T-helper 1 cell treated with Interleukin-12 subunit alpha and Interleukin-12 subunit beta and Interleukin-4 antibody, amounts not matched to agents 30 ng/mL and 1 ng/mL, for 36 hours (primary cell): ENCODE measurements around the gene SNTG2. TPM values are rescaled to one million over a fixed set of nuclear protein-coding genes. Genes with fewer than 3 reads are reported as not detected.

Experiments used
- intact Hi-C: fragments of 100-400 bp; cut with micrococcal nuclease; formaldehyde crosslinking; loops from one replicate; pipeline ENCODE4 v1.15.1; 2024
- total RNA-seq: library from RNA; stranded (reverse); gene quantifications from 2 replicates; pipeline ENCODE4 v1.2.3, GENCODE V29; 2022

SNTG2 gene
- total RNA-seq, 1 donor from 2014 or later, result not detected

DNA sequence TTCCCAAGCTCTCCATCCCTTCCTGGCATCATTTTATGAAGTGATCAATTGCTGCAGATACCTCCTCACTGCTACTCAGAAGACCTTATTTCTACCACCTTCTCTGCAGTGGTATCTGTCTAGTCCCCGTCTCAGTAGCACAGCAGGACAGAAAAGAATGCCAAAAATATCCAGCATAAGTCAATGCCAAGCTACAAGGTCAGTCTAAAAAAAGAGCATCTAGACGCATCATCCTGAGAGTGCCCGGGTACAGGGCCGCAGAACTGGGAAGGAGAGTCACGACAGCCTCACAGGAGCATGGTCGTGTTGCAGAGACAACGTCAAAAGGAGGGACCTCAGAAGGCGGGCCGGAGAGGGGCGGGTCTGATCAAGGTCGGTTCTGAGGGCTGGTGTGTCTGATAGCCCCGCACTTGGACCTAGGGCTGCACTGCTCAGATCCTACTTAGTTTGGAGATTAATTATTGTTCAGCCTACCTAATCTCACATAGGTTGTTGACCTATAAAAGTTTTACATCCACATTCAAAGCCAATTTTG, 24.3 kb upstream of the SNTG2 start:
- intact Hi-C loops, result no loop called here

DNA sequence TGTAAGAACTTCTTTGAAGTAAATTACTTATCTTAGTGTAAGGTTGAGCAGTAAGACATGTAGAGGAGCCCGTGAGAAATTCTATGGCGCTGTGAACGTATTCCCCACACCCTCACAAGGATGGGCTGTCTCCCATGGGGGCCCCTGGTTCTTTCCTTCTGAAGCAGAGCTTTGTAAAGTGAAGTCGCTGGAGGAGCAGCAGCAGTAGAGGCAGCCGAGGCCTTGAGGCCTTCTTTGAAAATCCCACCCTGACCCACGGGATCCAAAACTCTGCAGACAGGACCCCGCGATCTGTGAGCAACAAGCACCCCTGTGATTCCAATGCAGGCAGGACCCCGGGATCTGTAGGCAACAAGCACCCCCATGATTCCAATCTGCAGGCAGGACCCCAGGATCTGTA, 23.8 kb upstream of the SNTG2 start:
- intact Hi-C loops, result no loop called here

DNA sequence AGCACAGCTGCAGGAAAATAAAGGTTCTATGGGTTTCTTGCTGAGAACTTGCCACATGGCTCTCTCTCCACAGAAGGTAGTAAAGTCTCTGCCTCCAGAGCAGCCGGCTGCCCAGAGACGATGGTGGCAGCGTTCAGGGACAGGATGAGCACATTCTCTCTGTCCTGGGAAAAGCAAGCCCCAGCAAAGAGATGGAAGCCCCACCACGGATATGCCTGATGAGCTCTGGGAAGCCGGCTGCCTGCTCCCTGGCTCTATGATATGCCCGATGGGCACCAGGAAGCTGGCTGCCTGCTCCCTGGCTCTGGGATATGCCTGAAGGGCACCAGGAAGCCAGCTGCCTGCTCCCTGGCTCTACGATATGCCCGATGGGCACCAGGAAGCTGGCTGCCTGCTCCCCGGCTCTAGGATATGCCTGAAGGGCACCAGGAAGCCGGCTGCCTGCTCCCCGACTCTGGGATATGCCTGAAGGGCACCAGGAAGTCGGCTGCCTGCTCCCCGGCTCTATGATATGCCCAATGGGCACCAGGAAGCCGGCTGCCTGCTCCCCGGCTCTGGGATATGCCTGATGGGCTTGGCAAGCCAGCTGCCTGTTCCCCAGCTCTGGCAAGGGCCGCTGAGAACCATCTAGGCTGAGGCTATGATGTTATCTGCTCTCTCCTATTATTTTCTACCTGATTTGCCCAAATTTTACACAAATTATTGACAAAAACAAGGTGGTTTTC, 21.5 kb upstream of the SNTG2 start:
- intact Hi-C loops, result no loop called here

DNA sequence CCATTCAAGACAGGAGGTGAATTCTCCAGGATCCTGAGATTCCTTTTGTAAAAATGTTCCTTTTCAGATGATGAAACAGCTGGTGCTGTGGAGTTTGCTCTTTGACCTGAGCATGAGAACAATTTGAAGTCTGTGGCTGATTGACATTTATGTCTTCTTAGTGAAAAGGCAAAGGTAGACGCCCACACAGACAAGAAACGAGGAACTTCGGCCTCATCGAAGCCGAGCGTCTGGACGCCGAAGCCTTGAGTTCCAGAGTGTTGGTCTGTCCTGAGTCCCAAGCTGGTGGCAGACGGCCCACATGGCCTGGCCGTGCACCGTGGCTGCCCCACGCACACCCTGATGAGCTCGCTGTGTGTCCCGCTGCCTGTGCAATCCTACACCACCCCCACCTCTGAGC, 20.7 kb upstream of the SNTG2 start:
- intact Hi-C loops, result no loop called here

DNA sequence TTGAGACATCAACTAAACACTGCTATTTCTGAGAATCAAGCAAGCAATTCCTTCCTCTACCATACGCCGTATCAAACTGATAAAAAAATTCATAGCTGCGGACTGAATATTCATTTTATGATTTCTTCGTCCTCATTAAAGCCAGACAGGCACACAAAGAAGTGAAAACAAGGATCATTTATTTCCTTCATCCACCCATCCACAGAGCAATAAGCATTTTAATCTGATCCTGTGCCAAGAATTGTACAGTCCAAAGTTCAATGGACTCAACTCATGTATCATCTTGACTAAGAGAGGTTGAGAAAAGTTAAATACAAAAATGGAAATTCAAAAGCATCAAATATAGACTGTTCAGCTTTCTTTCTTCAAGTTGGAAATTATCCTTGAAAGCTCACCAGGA, 19.7 kb upstream of the SNTG2 start:
- intact Hi-C loops, result no loop called here

DNA sequence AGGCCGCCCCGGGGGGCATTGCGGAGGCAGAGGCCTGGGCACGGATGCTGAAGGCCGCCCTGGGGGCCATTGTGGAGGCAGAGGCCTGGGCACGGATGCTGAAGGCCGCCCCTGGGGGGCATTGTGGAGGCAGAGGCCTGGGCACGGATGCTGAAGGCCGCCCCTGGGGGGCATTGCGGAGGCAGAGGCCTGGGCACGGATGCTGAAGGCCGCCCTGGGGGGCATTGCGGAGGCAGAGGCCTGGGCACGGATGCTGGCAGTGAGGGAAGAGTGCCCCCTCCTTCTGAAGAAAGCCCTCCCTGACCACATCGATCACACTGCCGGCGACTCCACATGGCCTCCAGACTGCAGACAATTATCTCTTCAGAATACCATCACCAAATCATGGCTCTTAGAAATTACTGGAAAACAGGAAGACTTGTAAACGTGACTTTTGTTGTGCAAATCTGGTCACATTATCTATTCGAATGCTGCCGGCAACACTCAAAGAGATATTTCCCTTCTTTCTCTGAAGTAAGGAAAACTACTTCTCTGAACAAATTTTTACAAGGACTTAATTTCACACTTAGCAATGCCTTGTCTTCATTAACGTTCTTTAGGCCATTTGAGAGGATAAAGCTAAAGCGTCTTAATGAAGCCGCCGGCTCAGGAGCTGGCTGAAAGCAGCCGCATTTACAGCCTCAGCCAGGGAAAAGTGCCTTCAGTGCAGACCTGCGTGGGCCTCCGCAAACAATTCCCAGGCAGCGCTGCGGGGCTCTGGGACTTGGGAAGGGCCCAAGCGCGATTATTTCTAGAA, 18.1 kb upstream of the SNTG2 start:
- intact Hi-C loops, result no loop called here

DNA sequence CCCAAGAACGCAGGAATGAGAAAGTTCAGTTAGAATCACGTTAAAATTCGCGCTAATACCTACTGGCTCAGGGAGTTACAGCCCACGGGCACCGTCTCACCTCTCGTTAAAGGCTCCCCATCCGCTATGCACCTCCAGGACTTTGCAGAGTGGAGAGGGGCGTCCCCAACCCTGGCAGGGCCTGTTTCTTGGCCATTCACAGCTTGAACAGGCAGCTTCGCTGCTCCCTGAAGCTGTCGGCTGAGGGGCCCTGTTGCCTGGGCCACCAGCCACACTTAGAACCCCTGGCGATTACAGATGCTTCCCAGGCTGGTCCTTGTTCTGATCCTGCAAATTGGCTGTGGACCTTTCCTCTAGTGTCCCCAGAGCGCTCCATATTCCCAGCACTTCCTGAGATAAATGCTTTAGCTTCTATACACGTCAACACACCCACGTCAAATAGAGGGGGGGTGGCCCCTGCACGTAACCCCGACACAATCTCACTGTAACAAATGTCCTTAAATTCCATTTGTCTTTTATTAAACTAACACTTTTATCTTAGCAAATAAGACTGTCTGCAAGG, 16.8 kb upstream of the SNTG2 start:
- intact Hi-C loops, result no loop called here

DNA sequence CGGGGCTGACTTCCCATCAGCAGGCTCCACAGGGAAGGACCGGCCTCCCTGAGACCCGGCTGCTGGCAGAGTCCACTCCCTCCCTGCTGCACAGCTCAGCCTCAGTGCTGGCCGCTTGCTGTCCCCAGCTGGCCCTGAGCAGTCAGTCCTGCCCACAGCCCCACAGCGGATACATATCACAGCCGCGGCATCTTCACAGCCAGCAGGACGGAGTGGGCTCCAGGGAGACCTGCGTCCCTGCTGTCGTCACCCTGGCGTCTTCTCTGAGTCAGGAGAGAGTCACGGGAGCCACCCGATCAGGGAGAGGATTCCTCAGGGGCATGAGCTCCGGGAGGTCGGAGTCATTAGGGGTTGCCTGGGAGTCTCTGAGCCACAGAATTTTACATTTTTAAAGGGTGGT, 13.1 kb upstream of the SNTG2 start:
- intact Hi-C loops, result no loop called here

DNA sequence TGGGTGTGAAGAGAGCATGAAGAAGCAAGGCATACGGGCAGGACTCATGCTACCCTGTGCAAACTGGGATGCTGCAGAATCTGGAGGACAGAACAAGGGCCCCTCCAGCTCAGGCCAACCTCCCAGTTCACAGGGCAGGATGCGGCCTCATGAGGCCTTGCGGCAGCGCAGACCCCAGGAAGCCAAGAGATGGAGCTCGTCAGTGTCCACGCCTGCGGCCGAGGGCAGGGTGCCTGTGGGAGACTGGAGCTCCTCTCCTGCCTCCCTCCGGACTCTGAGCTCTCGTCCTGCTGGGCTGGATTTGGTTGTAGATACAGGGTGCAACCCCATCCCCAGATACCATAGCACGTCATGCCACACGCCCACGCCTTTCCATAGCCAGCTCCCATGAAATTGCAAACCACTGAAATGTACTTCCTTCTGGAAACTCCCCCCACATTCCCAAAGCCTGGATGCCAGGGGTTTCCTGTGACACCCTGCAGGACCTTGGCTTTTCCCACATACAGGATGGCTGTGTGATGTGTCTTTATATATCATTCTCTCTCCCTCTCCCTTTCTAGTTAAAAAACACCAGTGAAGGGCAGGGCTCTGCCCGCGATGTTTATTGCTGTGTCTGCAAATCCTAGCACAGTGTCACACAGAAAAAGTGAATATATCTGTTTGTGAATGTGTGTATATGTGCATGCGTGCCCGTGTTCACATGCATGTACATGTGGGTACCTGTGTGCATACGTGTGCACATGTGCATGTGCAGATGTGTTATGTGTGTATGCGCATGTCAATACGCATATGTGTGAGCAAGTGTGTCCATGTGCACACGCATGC, 12.3 kb upstream of the SNTG2 start:
- intact Hi-C loops, result no loop called here

DNA sequence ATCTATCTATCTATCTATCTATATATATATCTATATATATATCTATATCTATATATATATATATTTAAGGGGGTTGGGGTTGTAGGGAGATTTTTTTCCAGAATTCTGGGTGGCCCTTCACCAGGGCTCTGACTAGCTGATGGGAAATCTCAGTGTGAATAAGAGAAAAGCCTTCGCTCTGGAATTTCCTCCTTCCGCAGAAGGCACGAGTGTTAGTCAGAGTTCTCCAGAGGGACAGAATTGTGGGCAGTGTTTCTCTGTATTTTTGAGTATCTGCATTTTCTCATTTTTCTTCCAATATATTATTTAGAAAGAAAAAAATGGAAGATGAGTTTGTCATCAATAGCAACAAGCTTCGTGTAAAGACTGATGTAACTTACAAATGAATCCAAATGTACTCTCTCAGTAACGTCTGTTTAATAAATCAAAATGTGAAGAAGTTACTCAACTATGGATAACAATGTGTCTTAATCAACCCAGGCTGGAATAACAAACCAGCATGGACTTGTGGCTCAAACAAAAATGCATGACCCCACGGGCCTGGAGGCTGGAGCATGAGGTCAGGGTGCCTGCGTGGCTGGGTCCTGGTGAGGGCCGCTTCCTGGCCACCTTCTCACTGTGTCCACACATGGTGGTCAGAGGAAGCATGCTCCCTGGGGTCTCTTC, 10.6 kb upstream of the SNTG2 start:
- intact Hi-C loops, result no loop called here

DNA sequence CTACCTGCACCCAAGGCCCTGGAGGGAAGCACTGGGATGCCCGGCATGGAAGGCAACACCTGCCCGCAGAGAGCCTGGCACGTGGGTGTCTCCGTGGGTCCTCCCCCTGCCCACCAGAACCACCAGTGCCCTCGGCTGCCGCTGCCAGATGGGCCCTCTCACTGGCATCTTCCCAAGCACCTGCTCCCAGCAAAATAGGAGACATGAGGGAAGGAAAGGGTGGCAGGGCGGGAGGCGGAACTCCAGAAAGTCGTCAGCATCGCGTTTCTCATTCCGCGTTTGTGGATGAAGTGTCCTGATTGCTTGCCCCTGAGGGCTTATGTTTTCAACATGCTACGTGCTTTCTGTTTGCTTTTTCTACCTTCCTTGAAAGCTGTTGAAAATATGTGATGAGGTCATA, 8.8 kb upstream of the SNTG2 start:
- intact Hi-C loops, result no loop called here

DNA sequence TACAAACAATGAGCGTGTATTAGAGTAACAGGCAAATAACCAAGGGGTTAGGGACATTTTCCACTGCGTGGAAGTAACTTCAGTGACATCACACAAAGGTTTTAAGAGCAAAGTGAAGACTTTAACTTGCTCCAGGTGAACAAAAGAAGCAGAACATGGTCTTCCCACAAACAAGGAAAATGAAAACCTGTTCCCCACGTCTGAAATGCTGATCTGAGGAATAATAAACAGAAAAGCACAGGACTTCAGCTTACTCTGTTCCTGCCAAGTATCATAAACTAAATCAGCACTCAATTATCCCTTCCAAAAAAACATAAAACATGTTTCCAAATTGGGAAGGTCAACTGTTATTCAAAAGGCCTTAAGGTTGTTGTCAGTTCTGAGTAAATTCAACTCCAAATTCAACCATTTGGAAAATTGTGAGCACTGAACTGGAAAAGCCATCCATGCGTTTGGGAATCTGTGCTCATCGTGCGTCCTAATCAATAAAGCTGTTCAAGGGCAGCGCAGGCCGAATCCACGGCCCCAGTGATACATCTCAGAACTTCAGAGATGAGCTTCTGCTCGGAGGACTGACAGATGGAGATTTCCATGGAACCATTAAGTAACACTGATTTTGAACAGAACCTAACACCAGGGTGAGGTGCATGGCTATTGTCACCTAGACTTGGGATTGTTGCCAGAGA, 7.7 kb upstream of the SNTG2 start:
- intact Hi-C loops, result no loop called here

DNA sequence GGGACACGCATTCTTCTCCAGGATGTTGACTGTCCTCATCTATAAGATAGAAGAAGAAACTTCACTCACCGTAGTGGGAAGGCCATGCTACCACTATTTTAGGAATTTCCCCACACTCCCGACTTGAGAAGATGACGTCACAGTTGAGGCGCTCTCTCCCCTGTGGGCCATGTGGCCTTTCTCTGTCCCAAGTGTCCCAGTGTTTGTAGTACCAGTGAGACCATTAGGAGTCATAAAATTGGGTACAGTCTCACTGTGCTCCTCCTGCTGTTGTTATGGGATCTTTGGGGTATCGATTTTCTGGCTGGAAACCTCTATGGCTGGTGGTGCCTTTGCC, 7.2 kb upstream of the SNTG2 start:
- intact Hi-C loops, result no loop called here

DNA sequence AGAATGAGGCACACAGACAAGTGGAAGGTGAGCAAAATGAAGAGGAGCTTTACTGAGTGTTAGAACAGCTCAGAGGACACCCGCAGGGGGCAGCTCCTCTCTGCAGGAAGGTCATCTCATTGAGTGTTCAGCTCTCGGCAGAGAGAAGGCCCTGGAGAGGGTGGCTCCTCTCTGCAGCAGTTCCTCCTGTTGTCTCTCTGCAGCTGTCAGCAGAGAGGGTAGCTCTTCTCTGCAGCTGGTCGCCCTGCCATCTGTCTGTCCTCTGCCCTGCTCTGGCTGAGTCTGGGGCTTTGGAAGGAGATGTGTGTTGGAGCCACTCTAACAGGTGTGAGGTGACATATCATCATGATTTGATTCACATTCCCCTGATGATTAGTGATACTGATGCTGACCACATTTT, 6.8 kb upstream of the SNTG2 start:
- intact Hi-C loops, result no loop called here

DNA sequence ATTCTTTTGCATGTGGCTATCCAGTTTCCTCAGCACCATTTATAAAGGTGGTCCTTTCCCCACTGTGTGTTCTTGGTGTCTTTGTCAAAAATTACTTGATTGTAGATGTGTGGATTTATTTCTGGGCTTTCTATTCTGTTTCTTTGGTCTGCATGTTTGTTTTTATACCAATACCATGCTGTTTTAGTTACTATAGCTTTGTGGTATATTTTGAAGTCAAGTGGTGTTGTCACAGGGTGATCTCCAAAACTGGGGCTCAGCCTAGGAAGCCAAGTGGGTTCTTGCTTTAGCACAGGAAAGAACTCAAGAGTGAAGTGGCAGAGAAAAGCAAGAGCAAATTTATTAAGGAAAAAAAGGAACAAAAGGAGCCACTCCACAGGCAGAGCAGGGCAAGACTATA, 6.0 kb upstream of the SNTG2 start:
- intact Hi-C loops, result no loop called here

DNA sequence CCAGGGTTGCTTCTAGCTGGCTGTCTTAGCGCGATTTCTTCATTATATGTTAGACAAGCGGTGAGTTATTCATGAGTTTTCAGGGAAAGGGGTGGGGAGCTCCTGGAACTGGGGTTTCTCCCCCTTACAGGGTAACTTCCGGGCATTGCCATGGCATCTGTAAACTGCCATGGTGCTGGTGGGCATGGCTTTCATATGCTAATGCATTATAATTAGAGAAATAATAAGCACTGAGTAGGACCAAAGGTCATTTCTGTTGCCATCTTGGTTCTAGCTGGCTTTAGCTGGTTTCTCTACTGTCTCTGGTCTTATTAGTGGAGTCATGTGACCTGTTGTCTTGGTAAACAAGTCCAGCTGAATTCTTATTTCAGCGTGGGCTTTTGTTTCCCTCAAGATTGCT, 5.5 kb upstream of the SNTG2 start:
- intact Hi-C loops, result no loop called here

DNA sequence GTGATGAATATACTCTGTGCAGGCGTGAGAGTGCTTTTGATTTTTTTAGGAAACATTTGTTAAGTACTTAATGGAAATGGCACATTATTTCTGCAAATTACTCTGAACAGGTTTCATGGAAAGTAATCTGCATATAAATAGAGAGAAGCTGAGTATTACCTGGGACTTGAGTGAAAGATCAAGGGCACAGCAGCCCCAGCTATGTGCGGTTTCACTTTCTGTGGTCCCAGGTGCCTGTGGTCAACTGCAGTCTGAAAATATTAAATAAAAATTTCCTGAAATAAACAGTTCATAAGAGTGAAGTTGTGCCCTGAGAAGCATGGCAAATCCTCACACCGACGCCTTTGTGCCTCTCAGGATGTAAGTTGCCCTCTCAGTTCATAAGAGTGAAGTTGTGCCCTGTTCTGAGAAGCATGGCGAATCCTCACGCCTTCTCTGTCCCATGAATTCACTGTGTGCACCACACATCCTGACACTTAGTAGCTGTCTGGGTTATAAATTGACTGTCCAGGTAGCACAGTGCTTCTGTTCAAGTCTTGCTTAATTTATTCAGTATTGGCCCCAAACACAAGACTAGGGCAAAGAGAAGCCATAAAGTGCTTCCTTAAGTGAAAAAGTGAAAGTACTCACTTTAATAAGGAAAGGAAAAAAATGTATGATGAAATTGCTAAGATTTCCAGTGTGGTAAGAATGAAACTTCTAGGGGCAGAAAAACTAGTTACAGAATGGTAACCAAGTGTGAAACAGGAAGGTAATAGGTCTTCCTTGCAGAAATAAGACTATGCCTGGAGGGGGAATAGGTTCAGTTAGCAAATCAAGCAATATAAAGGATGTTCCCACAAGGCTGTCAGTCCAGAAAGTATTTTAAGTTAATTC, 4.3 kb upstream of the SNTG2 start:
- intact Hi-C loops, result no loop called here

DNA sequence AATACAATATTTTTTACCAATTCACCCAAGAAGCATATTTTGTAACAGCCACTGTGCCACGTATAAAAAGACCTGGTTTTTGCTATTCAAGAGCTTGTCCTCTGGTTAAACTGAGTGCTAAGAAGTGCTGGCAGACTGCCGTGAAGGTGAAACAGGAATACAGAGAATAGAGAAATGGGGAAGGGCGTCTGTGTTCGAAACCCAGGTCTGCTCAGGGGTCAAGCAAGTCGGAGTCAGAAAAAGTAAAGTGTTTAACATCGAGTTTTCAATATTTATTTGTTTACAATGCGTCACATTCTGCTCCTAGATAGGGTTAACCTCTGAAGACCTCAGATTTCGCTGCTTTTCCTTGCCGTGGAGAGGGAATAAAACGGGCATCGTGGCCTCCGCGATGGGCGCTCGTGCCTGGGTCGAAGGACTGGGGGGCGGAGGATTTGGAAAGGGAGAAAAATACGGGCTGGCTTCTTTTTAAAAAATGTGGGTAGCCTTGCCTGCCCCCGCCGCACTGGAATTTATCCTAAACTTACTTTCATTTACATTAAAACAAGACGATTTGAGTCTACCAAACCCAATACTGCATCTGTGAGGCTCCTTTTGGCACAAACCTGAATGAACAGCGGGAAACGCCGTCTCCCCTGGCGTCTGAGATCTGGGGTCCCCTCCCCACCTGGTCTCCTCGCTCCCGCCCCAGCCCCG, 1.1 kb upstream of the SNTG2 start:
- intact Hi-C loops, result loop anchor here (5.0 kb wide), 1 partner anchor 598 kb away; no protein-coding TSS in a partner anchor
